Activated naive CD4-positive, alpha-beta T cell treated with anti-CD3 and anti-CD28 coated beads, Interleukin-2, amount 10 ng/mL, durations not matched to agents 7 days and 5 days (primary cell): ENCODE data around the gene HIF3A.
"Not testable (repeated sequence)": the region's sequence is repeated elsewhere in the genome, so short reads cannot be mapped to it uniquely, and the experiment has no call there.

Source experiments
- CTCF ChIA-PET: fragments of 350-600 bp; sonication (Branson Sonifier 250); formaldehyde crosslinking; loops from one replicate; lab custom pipeline; 2021; ENCODE audit warnings: antibody characterized with exemption; lab: Charles Lee
- DNase-seq: peaks from one replicate; pipeline ENCODE4 v3.0.0-alpha.2; 2020
- H3K27ac Mint-ChIP-seq: one replicate; pipeline ENCODE4 v1.8.0; 2021; ENCODE audit warnings: mild to moderate bottlenecking, moderate library complexity, mixed read lengths
- H3K27me3 Mint-ChIP-seq: one replicate; pipeline ENCODE4 v1.8.0; 2021; ENCODE audit warnings: mild to moderate bottlenecking, mixed read lengths
- H3K36me3 Mint-ChIP-seq: one replicate; pipeline ENCODE4 v1.8.0; 2021; ENCODE audit warnings: mixed read lengths
- H3K4me1 Mint-ChIP-seq: one replicate; pipeline ENCODE4 v1.8.0; 2021; ENCODE audit warnings: mixed read lengths
- H3K4me3 Mint-ChIP-seq: one replicate; pipeline ENCODE4 v1.8.0; 2021; ENCODE audit warnings: mild to moderate bottlenecking, moderate library complexity, mixed read lengths
- H3K9me3 Mint-ChIP-seq: one replicate; pipeline ENCODE4 v1.8.0; 2021; ENCODE audit warnings: mixed read lengths

Gene HIF3A

GRCh38 chr19:46368116-46368515 lies 71.3 kb downstream of the HIF3A start:
- CTCF ChIA-PET: interaction anchor here (0.6 to 1.9 kb wide), 5 partner anchors 9 to 343 kb away, joined by 3 to 9 read pairs (median 4); partner anchors contain the start of gene PPP5C
- H3K36me3 Mint-ChIP-seq: peaks cover 36% of the 10 kb centered on the region

GRCh38 chr19:46369817-46370216 lies 73.0 kb downstream of the HIF3A start:
- H3K27me3 Mint-ChIP-seq: no peaks in the 10 kb centered on the region
- peaks cover 28% of the 10 kb centered on the region for H3K36me3 Mint-ChIP-seq
- peaks cover 26% of the 10 kb centered on the region for H3K4me1 Mint-ChIP-seq
- H3K4me3 Mint-ChIP-seq: no peak overlapping the region
- no peak overlapping the region for H3K27ac Mint-ChIP-seq
- CTCF ChIA-PET: interaction anchor here (0.6 to 1.7 kb wide), 3 partner anchors 22 to 113 kb away, joined by 3 to 9 read pairs (median 4); partner anchors contain the start of gene PPP5C
- DNase-seq: peak; percentile 20
- no peaks in the 10 kb centered on the region for H3K9me3 Mint-ChIP-seq

More at GRCh38 chr19:46368116-46368515, 71.3 kb downstream of the HIF3A start:
- Mint-ChIP-seq H3K9me3 (no peaks in the 10 kb centered on the region), H3K4me1 (peaks cover 37% of the 10 kb centered on the region), H3K27ac (no peak overlapping the region), H3K27me3 (no peaks in the 10 kb centered on the region), H3K4me3 (no peak overlapping the region)
- peak; percentile 14 for DNase-seq

GRCh38 chr19:46371371-46371901 lies 74.6 kb downstream of the HIF3A start:
- Mint-ChIP-seq H3K9me3 (no peaks in the 10 kb centered on the region), H3K36me3 (peaks cover 24% of the 10 kb centered on the region), H3K4me1 (peaks cover 22% of the 10 kb centered on the region), H3K27me3 (no peaks in the 10 kb centered on the region), H3K4me3 (no peak overlapping the region), H3K27ac (peak overlapping the region; percentile 68)
- peak; percentile 34 for DNase-seq
- CTCF ChIA-PET: interaction anchor here (0.6 to 2.0 kb wide), 9 partner anchors 13 to 168 kb away, joined by 3 to 4 read pairs (median 3); partner anchors contain the start of gene PPP5C

- Mint-ChIP-seq H3K9me3 (no peaks in the 10 kb centered on the region), H3K27me3 (no peaks in the 10 kb centered on the region), H3K36me3 (peaks cover 30% of the 10 kb centered on the region), H3K4me1 (peaks cover 17% of the 10 kb centered on the region), H3K4me3 (no peak overlapping the region), H3K27ac (no peak overlapping the region)
- CTCF ChIA-PET: interaction anchor here (1.0 kb wide), 1 partner anchor 23 kb away, joined by 3 read pairs; no protein-coding TSS in a partner anchor
- peak; percentile 3 for DNase-seq
Observed at GRCh38 chr19:46372901-46373490, 76.2 kb downstream of the HIF3A start.

- peaks cover 17% of the 10 kb centered on the region for H3K4me1 Mint-ChIP-seq
- peaks cover 29% of the 10 kb centered on the region for H3K36me3 Mint-ChIP-seq
- CTCF ChIA-PET: interaction anchor here (0.6 to 1.0 kb wide), 2 partner anchors 22 to 235 kb away, joined by 3 read pairs; no protein-coding TSS in a partner anchor
- H3K4me3 Mint-ChIP-seq: no peak overlapping the region
- H3K9me3 Mint-ChIP-seq: no peaks in the 10 kb centered on the region
- H3K27ac Mint-ChIP-seq: no peak overlapping the region
- peak; percentile 13 for DNase-seq
- H3K27me3 Mint-ChIP-seq: no peaks in the 10 kb centered on the region
Observed at GRCh38 chr19:46373491-46374359, 76.9 kb downstream of the HIF3A start.

- CTCF ChIA-PET: interaction anchor here (0.6 kb wide), 1 partner anchor 236 kb away, joined by 3 read pairs; no protein-coding TSS in a partner anchor
- peaks cover 15% of the 10 kb centered on the region for H3K4me1 Mint-ChIP-seq
- no peaks in the 10 kb centered on the region for H3K27me3 Mint-ChIP-seq
- DNase-seq: peak; percentile 17
- H3K9me3 Mint-ChIP-seq: no peaks in the 10 kb centered on the region
- H3K4me3 Mint-ChIP-seq: no peak overlapping the region
- peaks cover 36% of the 10 kb centered on the region for H3K36me3 Mint-ChIP-seq
- no peak overlapping the region for H3K27ac Mint-ChIP-seq
Observed at GRCh38 chr19:46374536-46375475, 78.0 kb downstream of the HIF3A start.

GRCh38 chr19:46375476-46376067 lies 78.7 kb downstream of the HIF3A start:
- DNase-seq: peak; percentile 7
- H3K27ac Mint-ChIP-seq, H3K4me3 Mint-ChIP-seq, CTCF ChIA-PET, H3K9me3 Mint-ChIP-seq, H3K27me3 Mint-ChIP-seq: not testable (repeated sequence)
- Mint-ChIP-seq H3K4me1 (peaks cover 15% of the 10 kb centered on the region), H3K36me3 (peaks cover 40% of the 10 kb centered on the region)

- peak; percentile 11 for DNase-seq
- Mint-ChIP-seq H3K27me3 (no peaks in the 10 kb centered on the region), H3K27ac (no peak overlapping the region), H3K4me1 (peaks cover 10% of the 10 kb centered on the region), H3K4me3 (no peak overlapping the region), H3K36me3 (peaks cover 45% of the 10 kb centered on the region), H3K9me3 (no peaks in the 10 kb centered on the region)
- CTCF ChIA-PET: interaction anchor here (0.7 to 1.6 kb wide), 2 partner anchors 8 to 30 kb away, joined by 3 to 9 read pairs; partner anchors contain the start of gene PPP5C
Observed at GRCh38 chr19:46376241-46377153, 79.7 kb downstream of the HIF3A start.

GRCh38 chr19:46378268-46378667 lies 81.4 kb downstream of the HIF3A start:
- Mint-ChIP-seq H3K4me1 (no peaks in the 10 kb centered on the region), H3K4me3 (no peak overlapping the region), H3K36me3 (peaks cover 52% of the 10 kb centered on the region), H3K9me3 (no peaks in the 10 kb centered on the region), H3K27ac (no peak overlapping the region), H3K27me3 (no peaks in the 10 kb centered on the region)
- no peak for DNase-seq
- CTCF ChIA-PET: interaction anchor here (1.6 kb wide), 1 partner anchor 10 kb away, joined by 9 read pairs; no protein-coding TSS in a partner anchor

- DNase-seq: no peak
- Mint-ChIP-seq H3K27me3 (no peaks in the 10 kb centered on the region), H3K4me3 (no peak overlapping the region), H3K36me3 (peaks cover 63% of the 10 kb centered on the region), H3K9me3 (no peaks in the 10 kb centered on the region), H3K27ac (no peak overlapping the region), H3K4me1 (no peaks in the 10 kb centered on the region)
- CTCF ChIA-PET: interaction anchor here (0.7 to 1.1 kb wide), 2 partner anchors 100 to 113 kb away, joined by 3 to 4 read pairs; no protein-coding TSS in a partner anchor
Observed at GRCh38 chr19:46380690-46381089, 83.8 kb downstream of the HIF3A start.

GRCh38 chr19:46381346-46381745 lies 84.5 kb downstream of the HIF3A start:
- Mint-ChIP-seq H3K27me3 (no peaks in the 10 kb centered on the region), H3K36me3 (peaks cover 62% of the 10 kb centered on the region), H3K4me1 (no peaks in the 10 kb centered on the region), H3K4me3 (no peak overlapping the region), H3K9me3 (no peaks in the 10 kb centered on the region), H3K27ac (no peak overlapping the region)
- CTCF ChIA-PET: interaction anchor here (1.1 kb wide), 1 partner anchor 113 kb away, joined by 4 read pairs; no protein-coding TSS in a partner anchor
- peak; percentile 1 for DNase-seq

- CTCF ChIA-PET: no interaction called here
- peaks cover 63% of the 10 kb centered on the region for H3K36me3 Mint-ChIP-seq
Observed at GRCh38 chr19:46381756-46382345, 85.0 kb downstream of the HIF3A start.

More at GRCh38 chr19:46381756-46382345, 85.0 kb downstream of the HIF3A start:
- no peaks in the 10 kb centered on the region for H3K27me3 Mint-ChIP-seq
- no peak overlapping the region for H3K4me3 Mint-ChIP-seq
- no peak overlapping the region for H3K27ac Mint-ChIP-seq
- H3K9me3 Mint-ChIP-seq: no peaks in the 10 kb centered on the region
- DNase-seq: no peak
- no peaks in the 10 kb centered on the region for H3K4me1 Mint-ChIP-seq
